Keratinocyte (primary cell): Measurements from ENCODE around the gene ITGA7. TPM values are rescaled to one million over a fixed set of nuclear protein-coding genes. Genes with fewer than 3 reads are reported as not detected.

Experiments
- DNase-seq: peaks from one replicate; pipeline ENCODE4 v3.0.0-alpha.2; 2011; ENCODE audit warnings: low read depth, missing footprints, low spot score
- FAIRE-seq: peaks from 2 replicates; lab custom pipeline; 2011; peaks lifted over from hg19 to GRCh38; lab: Jason Lieb, UNC
- H2AFZ ChIP-seq: 2 replicates; pipeline ENCODE4 v1.6.0; 2012; ENCODE audit warnings: low read length, control low read depth, inconsistent platforms; ENCODE audit not compliant: control insufficient read depth
- H3K27ac ChIP-seq: 2 replicates; pipeline ENCODE4 v1.5.1; 2011; ENCODE audit warnings: low read length; ENCODE audit not compliant: control insufficient read depth, insufficient read depth
- H3K27me3 ChIP-seq: 3 replicates; pipeline ENCODE4 v1.6.0; 2011; ENCODE audit warnings: low read length; ENCODE audit not compliant: control insufficient read depth, insufficient read depth; ENCODE audit errors: extremely low read depth
- H3K36me3 ChIP-seq, 2 experiments: 2 replicates in 1 of 2; 3 replicates in 1 of 2; pipeline ENCODE4 v1.5.1; 2011; ENCODE audit warnings: low read length in 2 of 2, mild to moderate bottlenecking in 1 of 2; ENCODE audit not compliant: control insufficient read depth in 2 of 2, insufficient read depth in 2 of 2; ENCODE audit errors: extremely low read depth in 1 of 2
- H3K4me1 ChIP-seq: 3 replicates; pipeline ENCODE4 v1.5.1; 2011; ENCODE audit warnings: low read length; ENCODE audit not compliant: control insufficient read depth, insufficient read depth; ENCODE audit errors: extremely low read depth
- H3K4me2 ChIP-seq: 3 replicates; pipeline ENCODE4 v1.6.0; 2011; ENCODE audit warnings: low read depth, low read length; ENCODE audit not compliant: control insufficient read depth, insufficient read depth; ENCODE audit errors: extremely low read depth
- H3K4me3 ChIP-seq, 3 experiments: fragments of 200-600 bp in 1 of 3; sonication (generic) in 1 of 3; 2 replicates in 2 of 3; 3 replicates in 1 of 3; pipeline ENCODE4 v1.5.1; 2011 to 2016; ENCODE audit warnings: low read length in 3 of 3, mild to moderate bottlenecking in 3 of 3, control low read depth in 2 of 3, inconsistent platforms in 1 of 3, low read depth in 1 of 3, mixed read lengths in 1 of 3, mixed run types in 1 of 3, moderate library complexity in 1 of 3; ENCODE audit not compliant: control insufficient read depth in 2 of 3, insufficient read depth in 2 of 3; ENCODE audit errors: extremely low read depth in 1 of 3
- H3K79me2 ChIP-seq: 2 replicates; pipeline ENCODE4 v1.6.0; 2012; ENCODE audit warnings: low read length; ENCODE audit not compliant: control insufficient read depth, insufficient read depth
- H3K9ac ChIP-seq: 3 replicates; pipeline ENCODE4 v1.6.0; 2011; ENCODE audit warnings: low read length; ENCODE audit not compliant: control insufficient read depth, insufficient read depth; ENCODE audit errors: extremely low read depth
- H3K9me1 ChIP-seq: 3 replicates; pipeline ENCODE4 v1.6.0; 2011; ENCODE audit warnings: low read length; ENCODE audit not compliant: control insufficient read depth, insufficient read depth; ENCODE audit errors: extremely low read depth
- H3K9me3 ChIP-seq: 2 replicates; pipeline ENCODE4 v1.5.1; 2012; ENCODE audit warnings: low read depth, low read length; ENCODE audit not compliant: control insufficient read depth
- H4K20me1 ChIP-seq: 3 replicates; pipeline ENCODE4 v1.6.0; 2011; ENCODE audit warnings: low read length; ENCODE audit not compliant: control insufficient read depth, insufficient read depth; ENCODE audit errors: extremely low read depth
- CTCF ChIP-seq, 3 experiments: IDR thresholded peaks in 1 of 3; conservative IDR thresholded peaks in 1 of 3; optimal IDR thresholded peaks in 1 of 3; 2 replicates in 2 of 3; 3 replicates in 1 of 3; pipeline versions ENCODE3 to v1.5.1; 2011; ENCODE audit warnings: low read length in 3 of 3, mild to moderate bottlenecking in 3 of 3, moderate library complexity in 2 of 3, control low read depth in 1 of 3, inconsistent platforms in 1 of 3; ENCODE audit not compliant: insufficient read depth in 2 of 3; ENCODE audit errors: extremely low read depth in 1 of 3
- EZH2 ChIP-seq: IDR thresholded peaks from one replicate; pipeline ENCODE4 v1.6.1; 2012; ENCODE audit warnings: inconsistent platforms, mild to moderate bottlenecking, low read length, moderate library complexity
- dilution Hi-C: fragments of 300-500 bp; cut with MboI; formaldehyde crosslinking; loops from one replicate; pipeline ENCODE4 v1.7.0; 2020; ENCODE audit warnings: low sequenced_read_pairs; ENCODE audit not compliant: extremely low pct_ligation_motif_present
- polyA plus RNA-seq, 5 experiments: library from polyadenylated mRNA; depleted of rRNA in 3 of 5; stranded (reverse) in 3 of 5; stranded (forward) in 1 of 5; unstranded in 1 of 5; fragments of >200 nt; gene quantifications; 1 replicate in 1 of 5; 2 replicates in 3 of 5; 3 replicates in 1 of 5; pipeline versions ENCODE4 v1.2.1 to v1.2.3, GENCODE V29; 2011 to 2012; ENCODE audit warnings: missing spikeins in 2 of 5, low read depth in 1 of 5, low replicate concordance in 1 of 5

The ITGA7 gene
- polyA plus RNA-seq, 1 donor (not counting 4 experiments of a cell fraction or from before 2014, with no cell fraction given): 0.04 TPM

DNA sequence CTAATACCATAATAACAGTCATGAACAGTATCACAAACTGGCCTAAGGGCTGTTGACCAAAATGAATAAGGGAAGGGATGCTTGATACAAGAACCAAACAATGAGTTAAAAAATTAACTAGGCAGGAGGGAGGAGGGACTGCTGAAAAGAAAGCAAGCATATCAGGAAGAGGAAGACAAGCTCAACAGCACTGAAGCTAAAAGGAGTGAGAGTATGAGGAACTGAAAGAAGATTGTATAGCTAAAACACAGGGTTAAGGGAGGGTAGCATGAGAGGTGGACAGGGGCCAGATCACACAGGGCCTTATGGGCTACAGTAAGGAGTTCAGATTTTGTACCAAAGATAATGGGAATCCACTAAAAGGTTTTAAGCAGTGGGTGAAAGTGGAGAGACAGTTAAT lies 34.1 kb downstream of the ITGA7 start:
- FAIRE-seq (no peak), DNase-seq (no peak)
- TF ChIP-seq EZH2 (no peak), CTCF (optimal IDR thresholded peaks at IDR 0.05 in 1 of 3, IDR thresholded peaks at IDR 0.05 in 1 of 3, conservative IDR thresholded peaks at IDR 0.05 in 1 of 3; ENCODE audit: extremely low read depth in 1 of 3, insufficient read depth in 2 of 3, low read length in 3 of 3) (no peak)
- no peaks in the 10 kb centered on the region for H3K9me1 ChIP-seq
- dilution Hi-C loops: no loop called here
- no peak overlapping the region for H3K9ac ChIP-seq
- H3K79me2 ChIP-seq: no peaks in the 10 kb centered on the region
- no peak overlapping the region for H3K27ac ChIP-seq
- no peaks in the 10 kb centered on the region for H4K20me1 ChIP-seq
- H3K4me1 ChIP-seq: no peaks in the 10 kb centered on the region
- no peak overlapping the region for H3K4me2 ChIP-seq
- H3K4me3 ChIP-seq: no peak overlapping the region
- no peaks in the 10 kb centered on the region for H3K36me3 ChIP-seq
- H2AFZ ChIP-seq: no peak overlapping the region
- H3K9me3 ChIP-seq: no peaks in the 10 kb centered on the region
- peaks cover 4% of the 10 kb centered on the region for H3K27me3 ChIP-seq

DNA sequence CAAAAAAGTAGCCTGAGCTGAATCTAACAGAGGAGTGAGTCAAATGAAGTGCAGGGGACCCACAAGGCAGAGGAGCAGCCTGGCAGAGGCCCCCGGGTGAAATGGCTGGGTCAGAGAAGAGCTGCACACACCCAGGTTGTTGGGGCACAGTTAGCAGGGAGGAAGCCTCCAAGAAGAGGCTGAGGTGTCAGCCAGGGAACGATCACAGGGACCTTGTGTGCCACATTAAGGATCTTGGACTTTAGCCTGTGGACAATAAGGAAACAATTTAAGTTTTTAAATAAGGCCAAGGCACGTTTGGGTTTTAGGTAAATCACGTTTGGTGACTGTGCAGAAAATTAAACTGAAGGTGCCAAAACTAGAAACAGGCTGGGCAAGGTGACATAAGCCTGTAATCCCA lies 36.0 kb downstream of the ITGA7 start:
- Histone ChIP-seq H3K27me3 (peaks cover 4% of the 10 kb centered on the region), H3K4me2 (no peak overlapping the region), H3K9ac (no peak overlapping the region), H3K4me1 (no peaks in the 10 kb centered on the region), H3K27ac (no peak overlapping the region), H3K36me3 (no peaks in the 10 kb centered on the region), H2AFZ (no peak overlapping the region), H3K4me3 (no peak overlapping the region), H3K79me2 (no peaks in the 10 kb centered on the region), H3K9me1 (no peaks in the 10 kb centered on the region), H3K9me3 (no peaks in the 10 kb centered on the region), H4K20me1 (no peaks in the 10 kb centered on the region)
- DNase-seq (no peak), FAIRE-seq (no peak)
- TF ChIP-seq EZH2: no peak
- no peak for TF ChIP-seq CTCF (optimal IDR thresholded peaks at IDR 0.05 in 1 of 3, IDR thresholded peaks at IDR 0.05 in 1 of 3, conservative IDR thresholded peaks at IDR 0.05 in 1 of 3; ENCODE audit: extremely low read depth in 1 of 3, insufficient read depth in 2 of 3, low read length in 3 of 3)
- dilution Hi-C loops: no loop called here
